DOHH2 (cell line): ENCODE measurements around the gene CYB5D1.
"Not testable (repeated sequence)": the region's sequence is repeated elsewhere in the genome, so short reads cannot be mapped to it uniquely, and the experiment has no call there.

Source experiments
- H3F3A ChIP-seq: fragments of 200-600 bp; sonication (generic), shearing (Covaris generic); 2 replicates; pipeline ENCODE4 v1.6.0; 2016; ENCODE audit warnings: antibody characterized with exemption, mild to moderate bottlenecking; ENCODE audit not compliant: control insufficient read depth, insufficient read depth
- H3K27ac ChIP-seq: fragments of 200-600 bp; sonication (generic); 2 replicates; pipeline ENCODE4 v1.5.1; 2014; ENCODE audit warnings: low read depth, mild to moderate bottlenecking, low read length, moderate library complexity
- H3K27me3 ChIP-seq: fragments of 200-600 bp; sonication (generic); 2 replicates; pipeline ENCODE4 v1.6.1; 2014; ENCODE audit warnings: mild to moderate bottlenecking, low read length, mixed read lengths; ENCODE audit not compliant: control insufficient read depth
- H3K36me3 ChIP-seq: fragments of 200-600 bp; sonication (generic); 2 replicates; pipeline ENCODE4 v1.6.1; 2014; ENCODE audit warnings: mild to moderate bottlenecking, low read length, moderate library complexity, mixed read lengths; ENCODE audit not compliant: control insufficient read depth
- H3K4me1 ChIP-seq: fragments of 200-600 bp; sonication (generic); 2 replicates; pipeline ENCODE4 v1.6.1; 2014; ENCODE audit warnings: mild to moderate bottlenecking, low read length, mixed read lengths; ENCODE audit not compliant: control insufficient read depth
- H3K4me2 ChIP-seq: fragments of 200-600 bp; sonication (generic); 2 replicates; pipeline ENCODE4 v1.6.0; 2014; ENCODE audit warnings: mild to moderate bottlenecking, low read length, moderate library complexity
- H3K4me3 ChIP-seq: fragments of 200-600 bp; sonication (generic); 2 replicates; pipeline ENCODE4 v1.5.1; 2014; ENCODE audit warnings: mild to moderate bottlenecking, low read length, mixed read lengths
- H3K79me2 ChIP-seq: fragments of 200-600 bp; sonication (generic); 2 replicates; pipeline ENCODE4 v1.6.1; 2014; ENCODE audit warnings: mild to moderate bottlenecking, low read length, mixed read lengths; ENCODE audit not compliant: control insufficient read depth
- H3K9me2 ChIP-seq: fragments of 200-600 bp; sonication (generic); replicated peaks from 2 replicates; pipeline ENCODE4 v1.6.1; 2014; ENCODE audit warnings: mild to moderate bottlenecking, low read length, mixed read lengths; ENCODE audit not compliant: control insufficient read depth
- H3K9me3 ChIP-seq: fragments of 200-600 bp; sonication (generic); 2 replicates; pipeline ENCODE4 v1.6.1; 2014; ENCODE audit warnings: antibody characterized with exemption, low read length, mixed read lengths; ENCODE audit not compliant: control insufficient read depth, insufficient read depth
- H4K20me1 ChIP-seq: fragments of 200-600 bp; sonication (generic); 2 replicates; pipeline ENCODE4 v1.6.0; 2014; ENCODE audit warnings: low read depth, mild to moderate bottlenecking, antibody characterized with exemption, low read length, moderate library complexity; ENCODE audit not compliant: control insufficient read depth, insufficient read depth
- EZH2phosphoT487 ChIP-seq: fragments of 200-600 bp; sonication (generic); IDR thresholded peaks from 2 replicates; pipeline ENCODE4 v1.6.1; 2017; ENCODE audit warnings: borderline replicate concordance, mild to moderate bottlenecking, antibody characterized with exemption, low read length, moderate library complexity, mixed read lengths
- TF ChIP-seq, protein P1 (sequence below): fragments of 200-600 bp; sonication (generic); IDR thresholded peaks from one replicate; pipeline ENCODE4 v1.5.1; 2014; ENCODE audit warnings: antibody characterized with exemption, mild to moderate bottlenecking, low read depth, low read length; ENCODE audit not compliant: poor library complexity, severe bottlenecking

The CYB5D1 gene

DNA sequence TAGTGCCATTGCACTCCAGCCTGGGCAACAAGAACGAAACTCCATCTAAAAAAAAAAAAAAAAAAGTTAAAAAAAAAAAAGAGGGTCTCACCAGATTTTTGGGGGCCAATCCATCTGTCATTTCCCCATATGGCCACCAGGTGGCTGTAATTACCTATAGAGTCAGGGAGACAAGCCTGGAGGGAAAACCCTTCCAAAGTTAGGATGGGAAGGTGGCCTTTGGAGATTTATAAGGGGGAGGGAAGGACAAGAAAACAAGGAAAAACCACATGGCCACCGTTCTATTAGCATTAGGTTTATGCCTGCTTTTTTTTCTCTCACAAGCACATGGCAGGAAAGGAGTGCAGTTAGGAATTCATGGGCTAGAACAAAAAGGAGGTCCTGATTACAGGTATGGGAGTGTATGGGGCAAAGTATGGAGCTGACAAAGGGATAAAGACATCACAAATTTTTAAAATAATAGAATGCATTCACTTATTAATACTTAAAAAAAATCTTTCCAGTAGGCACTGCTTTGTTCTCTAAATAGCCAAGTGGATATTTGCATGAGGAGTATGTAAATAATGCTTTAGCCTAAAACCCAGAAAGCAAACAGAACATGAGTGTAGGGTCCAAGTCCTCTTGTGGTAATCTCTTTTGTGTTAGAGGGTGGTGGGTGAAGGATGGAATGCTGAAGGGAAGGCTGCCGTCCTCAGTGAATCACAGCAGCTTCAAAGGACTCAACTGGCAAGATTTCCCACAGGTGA, 5.1 kb downstream of the CYB5D1 start:
- Histone ChIP-seq H3K4me1 (peaks cover 35% of the 10 kb centered on the region), H4K20me1 (no peaks in the 10 kb centered on the region; the same call in 1 of the 2 replicates), H3K27me3 (no peaks in the 10 kb centered on the region), H3K9me3 (no peaks in the 10 kb centered on the region), H3K4me3 (peak overlapping the region; percentile 53), H3K9me2 (no peaks in the 10 kb centered on the region), H3F3A (peaks cover 8% of the 10 kb centered on the region), H3K4me2 (peak overlapping the region; percentile 69), H3K27ac (peak overlapping the region; percentile 34), H3K79me2 (peaks cover 48% of the 10 kb centered on the region), H3K36me3 (peaks cover 73% of the 10 kb centered on the region)
- TF ChIP-seq EZH2phosphoT487 = no peak
- TF ChIP-seq, protein P1, sequence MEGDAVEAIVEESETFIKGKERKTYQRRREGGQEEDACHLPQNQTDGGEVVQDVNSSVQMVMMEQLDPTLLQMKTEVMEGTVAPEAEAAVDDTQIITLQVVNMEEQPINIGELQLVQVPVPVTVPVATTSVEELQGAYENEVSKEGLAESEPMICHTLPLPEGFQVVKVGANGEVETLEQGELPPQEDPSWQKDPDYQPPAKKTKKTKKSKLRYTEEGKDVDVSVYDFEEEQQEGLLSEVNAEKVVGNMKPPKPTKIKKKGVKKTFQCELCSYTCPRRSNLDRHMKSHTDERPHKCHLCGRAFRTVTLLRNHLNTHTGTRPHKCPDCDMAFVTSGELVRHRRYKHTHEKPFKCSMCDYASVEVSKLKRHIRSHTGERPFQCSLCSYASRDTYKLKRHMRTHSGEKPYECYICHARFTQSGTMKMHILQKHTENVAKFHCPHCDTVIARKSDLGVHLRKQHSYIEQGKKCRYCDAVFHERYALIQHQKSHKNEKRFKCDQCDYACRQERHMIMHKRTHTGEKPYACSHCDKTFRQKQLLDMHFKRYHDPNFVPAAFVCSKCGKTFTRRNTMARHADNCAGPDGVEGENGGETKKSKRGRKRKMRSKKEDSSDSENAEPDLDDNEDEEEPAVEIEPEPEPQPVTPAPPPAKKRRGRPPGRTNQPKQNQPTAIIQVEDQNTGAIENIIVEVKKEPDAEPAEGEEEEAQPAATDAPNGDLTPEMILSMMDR = peak; percentile 69

DNA sequence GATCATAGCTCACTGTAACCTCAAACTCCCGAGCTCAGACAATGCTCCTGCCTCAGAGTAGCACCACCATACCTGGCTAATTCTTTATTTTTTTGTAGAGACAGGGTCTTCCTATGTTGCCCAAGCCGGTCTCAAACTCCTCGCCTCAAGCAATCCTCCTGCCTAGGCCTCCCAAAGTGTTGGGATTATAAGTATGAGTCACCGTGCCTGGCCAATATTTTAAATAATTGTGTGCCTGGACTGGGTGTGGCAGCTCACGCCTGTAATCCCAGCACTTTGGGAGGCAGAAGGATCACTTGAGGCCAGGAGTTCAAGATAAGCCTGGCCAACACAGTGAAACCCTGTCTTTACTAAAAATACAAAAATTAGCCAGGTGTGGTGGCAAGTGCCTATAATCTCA, 6.6 kb downstream of the CYB5D1 start:
- not testable (repeated sequence) for H3K27ac ChIP-seq, H3K27me3 ChIP-seq, H3K4me3 ChIP-seq, H3K9me3 ChIP-seq, H4K20me1 ChIP-seq, H3K4me2 ChIP-seq, H3K9me2 ChIP-seq
- Histone ChIP-seq H3K79me2 (peaks cover 34% of the 10 kb centered on the region), H3K36me3 (peaks cover 65% of the 10 kb centered on the region), H3K4me1 (peaks cover 25% of the 10 kb centered on the region), H3F3A (peaks cover 10% of the 10 kb centered on the region)

DNA sequence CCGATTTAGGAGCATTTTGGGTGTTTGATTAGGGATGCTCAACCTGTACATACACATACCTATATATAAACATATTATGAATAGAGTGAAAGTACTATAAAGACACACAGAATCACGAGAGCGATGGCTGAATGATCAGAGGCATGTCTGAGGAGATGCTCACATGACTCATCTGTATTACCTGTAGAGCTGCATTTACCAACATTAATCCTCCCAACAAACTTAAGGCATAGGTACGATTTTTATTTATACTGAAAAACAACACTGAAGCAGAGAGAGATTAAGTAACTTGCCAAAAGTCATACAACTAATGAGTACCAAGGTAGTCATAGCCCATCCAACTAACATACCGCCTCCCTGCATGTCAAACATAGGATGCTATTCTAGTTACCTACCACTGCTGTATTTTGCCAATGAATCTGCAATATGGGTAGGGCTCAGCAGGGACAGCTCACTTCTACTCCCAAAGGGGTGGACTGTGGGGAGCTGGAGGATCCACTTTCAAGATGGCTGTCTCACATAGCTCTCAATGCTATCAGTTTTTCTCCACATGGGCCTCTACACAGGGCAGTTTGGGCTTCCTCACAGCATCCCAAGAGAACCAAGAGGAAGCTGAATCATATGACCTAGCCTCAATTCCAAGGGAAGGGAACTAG, 7.3 kb downstream of the CYB5D1 start:
- peaks cover 30% of the 10 kb centered on the region for H3K79me2 ChIP-seq
- TF ChIP-seq, protein P1 = no peak
- TF ChIP-seq EZH2phosphoT487 = no peak
- no peak overlapping the region for H3K27ac ChIP-seq
- H3K36me3 ChIP-seq = peaks cover 61% of the 10 kb centered on the region
- peaks cover 10% of the 10 kb centered on the region for H3F3A ChIP-seq
- H3K4me2 ChIP-seq = no peak overlapping the region
- H3K4me1 ChIP-seq = peaks cover 22% of the 10 kb centered on the region
- H4K20me1 ChIP-seq = no peaks in the 10 kb centered on the region
- no peaks in the 10 kb centered on the region for H3K9me2 ChIP-seq
- no peak overlapping the region for H3K4me3 ChIP-seq
- no peaks in the 10 kb centered on the region for H3K9me3 ChIP-seq
- no peaks in the 10 kb centered on the region for H3K27me3 ChIP-seq

DNA sequence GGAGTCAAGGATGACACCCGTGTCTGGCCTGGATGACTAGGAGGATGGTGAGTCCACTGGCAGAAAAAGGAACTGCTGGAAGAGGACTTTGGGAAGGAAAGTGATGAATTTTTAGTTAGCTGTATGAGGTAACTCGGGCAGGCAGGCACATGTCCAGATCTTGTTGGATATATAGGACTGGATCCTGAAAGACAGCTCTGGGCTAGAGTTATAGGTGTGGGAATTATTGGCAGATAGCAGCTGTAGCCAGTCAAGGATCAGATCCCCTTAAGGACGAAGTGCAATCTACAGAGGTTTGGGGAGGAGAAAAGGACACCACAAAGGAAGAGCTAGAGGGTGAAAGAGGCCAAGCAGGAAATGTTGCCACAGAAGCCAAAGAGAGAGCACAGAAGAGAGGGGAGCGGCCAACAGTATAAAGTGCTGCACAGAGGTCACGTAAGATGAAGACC, 10.1 kb downstream of the CYB5D1 start:
- no peaks in the 10 kb centered on the region for H3K9me3 ChIP-seq
- no peak overlapping the region for H3K4me3 ChIP-seq
- TF ChIP-seq, protein P1 = no peak
- no peak for TF ChIP-seq EZH2phosphoT487
- no peaks in the 10 kb centered on the region for H4K20me1 ChIP-seq
- H3F3A ChIP-seq = peaks cover 16% of the 10 kb centered on the region
- peaks cover 59% of the 10 kb centered on the region for H3K36me3 ChIP-seq
- H3K9me2 ChIP-seq = no peaks in the 10 kb centered on the region
- H3K79me2 ChIP-seq = peaks cover 15% of the 10 kb centered on the region
- H3K4me2 ChIP-seq = no peak overlapping the region
- peaks cover 19% of the 10 kb centered on the region for H3K4me1 ChIP-seq
- no peak overlapping the region for H3K27ac ChIP-seq
- H3K27me3 ChIP-seq = no peaks in the 10 kb centered on the region
